DND-41 (cell line): Measurements from ENCODE around the gene CGB2.

Experiments
- ATAC-seq: fragments of 200-7000 bp; cut with Tn5 transposase; 3 replicates; pipeline ENCODE4 v1.9.1; 2021; ENCODE audit warnings: low read depth; ENCODE audit not compliant: insufficient read depth
- DNase-seq: peaks from one replicate; pipeline ENCODE4 v3.0.0-alpha.2; 2020
- H2AFZ ChIP-seq: 2 replicates; pipeline ENCODE4 v1.6.0; 2012; ENCODE audit warnings: low read depth, low read length
- H3K27ac ChIP-seq: 2 replicates; pipeline ENCODE4 v1.5.1; 2012; ENCODE audit warnings: low read length, inconsistent platforms
- H3K27me3 ChIP-seq: fragments of 200-600 bp; sonication (generic); 2 replicates; pipeline ENCODE4 v1.6.0; 2012; ENCODE audit warnings: low read length, mild to moderate bottlenecking, inconsistent platforms; ENCODE audit not compliant: insufficient read depth, poor library complexity
- H3K36me3 ChIP-seq: 2 replicates; pipeline ENCODE4 v1.5.1; 2012; ENCODE audit warnings: low read length, inconsistent platforms; ENCODE audit not compliant: insufficient read depth
- H3K4me1 ChIP-seq: 2 replicates; pipeline ENCODE4 v1.5.1; 2012; ENCODE audit warnings: mild to moderate bottlenecking, low read length; ENCODE audit not compliant: insufficient read depth
- H3K4me2 ChIP-seq: 2 replicates; pipeline ENCODE4 v1.6.0; 2012; ENCODE audit warnings: mild to moderate bottlenecking, moderate library complexity, low read length, inconsistent platforms; ENCODE audit not compliant: insufficient read depth
- H3K4me3 ChIP-seq, 2 experiments: fragments of 200-600 bp in 1 of 2; shearing (Covaris generic) in 1 of 2; 2 replicates each; pipeline ENCODE4 v1.5.1; 2012 to 2016; ENCODE audit warnings: inconsistent platforms in 2 of 2, low read length in 2 of 2, mild to moderate bottlenecking in 2 of 2, low read depth in 1 of 2, moderate library complexity in 1 of 2
- H3K79me2 ChIP-seq: 2 replicates; pipeline ENCODE4 v1.6.0; 2012; ENCODE audit warnings: low read length, inconsistent platforms; ENCODE audit not compliant: insufficient read depth
- H3K9ac ChIP-seq: 2 replicates; pipeline ENCODE4 v1.6.0; 2012; ENCODE audit warnings: low read depth, mild to moderate bottlenecking, inconsistent platforms, low read length, moderate library complexity
- H3K9me3 ChIP-seq: 2 replicates; pipeline ENCODE4 v1.5.1; 2012; ENCODE audit warnings: low read length, moderate library complexity, mild to moderate bottlenecking, inconsistent platforms; ENCODE audit not compliant: insufficient read depth, severe bottlenecking
- H4K20me1 ChIP-seq: 2 replicates; pipeline ENCODE4 v1.6.0; 2012; ENCODE audit warnings: low read length; ENCODE audit not compliant: insufficient read depth
- CTCF ChIP-seq: IDR thresholded peaks from 2 replicates; pipeline ENCODE4 v1.5.1; 2012; ENCODE audit warnings: borderline replicate concordance, low read length, moderate library complexity, mild to moderate bottlenecking; ENCODE audit not compliant: poor library complexity, severe bottlenecking; ENCODE audit errors: extremely low read depth
- EZH2 ChIP-seq: IDR thresholded peaks from 3 replicates; pipeline ENCODE4 v1.6.1; 2012; ENCODE audit warnings: borderline replicate concordance, low read depth, mild to moderate bottlenecking, moderate library complexity, low read length, inconsistent platforms; ENCODE audit not compliant: severe bottlenecking

The CGB2 gene

GRCh38 chr19:49069026-49069425, 37.3 kb downstream of the CGB2 start:
- Histone ChIP-seq H3K27me3 (peaks cover 10% of the 10 kb centered on the region), H3K4me3 (no peak overlapping the region), H3K4me2 (no peak overlapping the region), H3K27ac (no peak overlapping the region), H3K79me2 (no peaks in the 10 kb centered on the region), H4K20me1 (no peaks in the 10 kb centered on the region), H3K4me1 (no peaks in the 10 kb centered on the region), H3K9me3 (no peaks in the 10 kb centered on the region), H3K36me3 (no peaks in the 10 kb centered on the region), H3K9ac (no peak overlapping the region), H2AFZ (no peak overlapping the region)
- TF ChIP-seq CTCF (no peak), EZH2 (no peak)
- ATAC-seq = no peak
- no peak for DNase-seq

- Histone ChIP-seq H3K79me2 (no peaks in the 10 kb centered on the region), H3K9ac (no peak overlapping the region), H3K4me1 (no peaks in the 10 kb centered on the region), H3K27me3 (peaks cover 9% of the 10 kb centered on the region), H3K4me3 (no peak overlapping the region), H2AFZ (no peak overlapping the region), H3K27ac (no peak overlapping the region), H4K20me1 (no peaks in the 10 kb centered on the region), H3K9me3 (no peaks in the 10 kb centered on the region), H3K4me2 (no peak overlapping the region), H3K36me3 (no peaks in the 10 kb centered on the region)
- ATAC-seq = no peak
- TF ChIP-seq EZH2 (no peak), CTCF (no peak)
- no peak for DNase-seq
Measured at GRCh38 chr19:49070416-49070815, 38.7 kb downstream of the CGB2 start.

DNA sequence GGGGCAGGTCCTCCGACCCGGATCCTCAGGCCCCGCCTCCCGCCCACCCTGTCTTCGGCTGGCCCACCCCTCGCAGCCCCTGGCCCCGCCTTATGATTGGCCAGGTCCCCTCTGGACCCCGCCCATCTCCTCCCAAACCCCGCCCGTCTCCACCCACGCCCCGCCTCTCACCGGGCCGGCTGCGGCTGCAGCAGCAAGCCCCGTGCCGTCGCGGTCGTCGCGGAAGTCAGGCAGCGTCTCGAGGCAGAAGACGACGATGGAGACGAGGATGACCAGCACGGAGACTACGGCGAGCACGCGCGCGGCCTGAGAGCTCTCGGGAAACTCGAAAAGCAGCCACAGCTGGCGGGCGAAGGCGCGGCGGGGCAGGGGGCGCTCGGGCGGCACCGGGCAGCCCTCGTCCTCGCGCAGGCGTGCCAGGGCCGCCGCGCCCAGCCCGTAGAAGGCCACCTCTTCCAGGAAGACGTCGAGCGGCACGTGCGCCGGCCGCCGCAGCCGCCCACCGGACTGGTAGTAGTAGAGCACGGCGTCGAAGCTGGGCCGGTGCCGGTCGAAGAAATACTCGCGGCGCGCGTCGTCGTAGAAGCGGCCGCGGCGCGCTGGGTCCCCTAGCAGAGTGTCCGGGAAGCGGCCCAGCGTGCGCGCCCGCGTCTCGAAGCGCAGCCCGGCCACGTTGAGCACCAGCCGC, 40.3 kb downstream of the CGB2 start:
- no peaks in the 10 kb centered on the region for H3K27me3 ChIP-seq
- H3K4me3 ChIP-seq = no peak overlapping the region
- no peaks in the 10 kb centered on the region for H3K79me2 ChIP-seq
- TF ChIP-seq CTCF (no peak), EZH2 (no peak)
- H3K9me3 ChIP-seq = no peaks in the 10 kb centered on the region
- ATAC-seq (no peak), DNase-seq (no peak)
- no peak overlapping the region for H3K4me2 ChIP-seq
- H2AFZ ChIP-seq = no peak overlapping the region
- H3K36me3 ChIP-seq = no peaks in the 10 kb centered on the region
- H3K4me1 ChIP-seq = no peaks in the 10 kb centered on the region
- no peak overlapping the region for H3K27ac ChIP-seq
- no peaks in the 10 kb centered on the region for H4K20me1 ChIP-seq
- no peak overlapping the region for H3K9ac ChIP-seq
